ENCODE results near the gene NSMF. TPM values are rescaled to one million over a fixed set of nuclear protein-coding genes. Genes with fewer than 3 reads are reported as not detected.

NSMF gene
- total RNA-seq, 2 donors from 2014 or later, result 42.4 to 128 TPM

- TF ChIP-seq CTCF (IDR thresholded peaks at IDR 0.05) (peak; percentile 64 to 96 (median 82)), POLR2AphosphoS5 (IDR thresholded peaks at IDR 0.05) (no peak)
- Histone ChIP-seq H3K4me1 (replicated peaks) (no peaks in the 10 kb centered on the region), H3K36me3 (no peaks in the 10 kb centered on the region), H3K27ac (peak overlapping the region; percentile 42 to 48), H3K9me3 (no peaks in the 10 kb centered on the region), H3K27me3 (replicated peaks; ENCODE audit: insufficient read depth) (no peaks in the 10 kb centered on the region), H3K4me3 (peak overlapping the region; percentile 20 to 24)
- DNase-seq (ENCODE audit: low spot score), result peak; percentile 53
- WGBS, result 5% methylated on average over 45 of the region's 63 CpGs
- intact Hi-C loops (cut with DNase I), result loop anchor here (10.0 kb wide), 1 partner anchor 112 kb away; no protein-coding TSS in a partner anchor
Measured at GRCh38 chr9:137406876-137407589, 52.1 kb downstream of the NSMF start.

- TF ChIP-seq CTCF (IDR thresholded peaks at IDR 0.05), result no peak
- no peak for TF ChIP-seq POLR2A (IDR thresholded peaks at IDR 0.05)
- TF ChIP-seq POLR2AphosphoS5 (IDR thresholded peaks at IDR 0.05), result no peak
- peak overlapping the region; percentile 42 to 48 for H3K27ac ChIP-seq
- 42% methylated on average over 19 of the region's 20 CpGs for WGBS
- H3K4me3 ChIP-seq, result peak overlapping the region; percentile 20 to 24
- H3K9me3 ChIP-seq, result no peaks in the 10 kb centered on the region
- no peak for DNase-seq (ENCODE audit: low spot score)
- H3K4me1 ChIP-seq (replicated peaks), result no peaks in the 10 kb centered on the region
- H3K27me3 ChIP-seq (replicated peaks; ENCODE audit: insufficient read depth), result no peaks in the 10 kb centered on the region
- intact Hi-C loops (cut with DNase I), result loop anchor here (10.0 kb wide), 1 partner anchor 111 kb away; no protein-coding TSS in a partner anchor
- H3K36me3 ChIP-seq, result no peaks in the 10 kb centered on the region
Measured at GRCh38 chr9:137406085-137406760, 52.9 kb downstream of the NSMF start.

- Histone ChIP-seq H3K27me3 (replicated peaks; ENCODE audit: insufficient read depth) (no peaks in the 10 kb centered on the region), H3K4me3 (no peak overlapping the region), H3K27ac (no peak overlapping the region), H3K9me3 (no peaks in the 10 kb centered on the region), H3K36me3 (no peaks in the 10 kb centered on the region), H3K4me1 (replicated peaks) (no peaks in the 10 kb centered on the region)
- WGBS, result 85% methylated on average over 11 of the region's 11 CpGs
- intact Hi-C loops (cut with DNase I), result loop anchor here (10.0 kb wide), 1 partner anchor 111 kb away; no protein-coding TSS in a partner anchor
- no peak for TF ChIP-seq POLR2A (IDR thresholded peaks at IDR 0.05)
- no peak for TF ChIP-seq CTCF (IDR thresholded peaks at IDR 0.05)
- no peak for TF ChIP-seq POLR2AphosphoS5 (IDR thresholded peaks at IDR 0.05)
- no peak for DNase-seq (ENCODE audit: low spot score)
Measured at GRCh38 chr9:137405677-137406081, 53.5 kb downstream of the NSMF start.

GRCh38 chr9:137404961-137405567, 54.1 kb downstream of the NSMF start:
- intact Hi-C loops (cut with DNase I), result loop anchor here (10.0 kb wide), 1 partner anchor 110 kb away; no protein-coding TSS in a partner anchor
- TF ChIP-seq POLR2AphosphoS5 (IDR thresholded peaks at IDR 0.05) (no peak), CTCF (IDR thresholded peaks at IDR 0.05) (no peak), POLR2A (IDR thresholded peaks at IDR 0.05) (no peak)
- Histone ChIP-seq H3K27ac (no peak overlapping the region), H3K27me3 (replicated peaks; ENCODE audit: insufficient read depth) (no peaks in the 10 kb centered on the region), H3K9me3 (no peaks in the 10 kb centered on the region), H3K4me1 (replicated peaks) (no peaks in the 10 kb centered on the region), H3K36me3 (no peaks in the 10 kb centered on the region), H3K4me3 (no peak overlapping the region)
- DNase-seq (ENCODE audit: low spot score), result no peak
- WGBS, result 95% methylated on average over 8 of the region's 24 CpGs
